ENCODE measurements around the gene BCL7B.
"Not testable (repeated sequence)": the region's sequence is repeated elsewhere in the genome, so short reads cannot be mapped to it uniquely, and the experiment has no call there.

BCL7B gene

DNA sequence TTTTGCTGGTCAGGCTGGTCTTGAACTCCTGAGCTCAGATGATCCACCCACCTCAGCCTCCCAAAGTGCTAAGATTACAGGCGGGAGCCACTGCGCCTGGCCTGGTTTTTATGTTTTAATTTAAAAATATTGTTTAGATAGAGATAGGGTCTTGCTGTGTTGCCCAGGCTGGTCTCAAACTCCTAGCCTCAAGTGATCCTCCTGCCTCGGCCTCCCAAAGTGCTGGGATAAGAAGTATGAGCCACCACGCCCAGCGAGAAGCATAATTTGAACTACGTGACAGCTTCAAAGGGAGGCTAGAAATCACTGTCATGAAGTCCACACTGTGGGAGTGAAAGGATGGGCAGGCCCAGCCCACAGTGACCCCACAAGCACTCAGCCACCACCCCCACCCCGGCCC, 21.6 kb downstream of the BCL7B start:
- DNase-seq (ENCODE audit: low spot score) = not testable (repeated sequence)

DNA sequence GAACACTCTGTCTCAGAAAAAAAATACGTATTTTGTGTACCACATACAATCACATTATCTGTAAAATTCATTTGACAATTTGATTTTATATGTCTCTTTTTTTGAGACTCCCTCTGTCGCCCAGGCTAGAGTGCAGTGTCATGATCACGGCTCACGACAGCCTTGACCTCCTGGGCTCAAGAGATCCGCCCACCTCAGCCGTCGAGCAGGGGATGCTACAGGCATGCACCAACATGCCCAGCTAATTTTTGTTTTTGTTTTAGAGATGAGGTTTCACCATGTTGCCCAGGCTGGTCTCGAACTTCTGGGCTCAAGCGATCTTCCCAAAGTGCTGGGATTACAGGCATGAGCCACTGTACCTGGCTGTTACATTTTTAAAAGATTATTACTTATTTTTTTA, 23.7 kb downstream of the BCL7B start:
- DNase-seq (ENCODE audit: low spot score) = no peak

DNA sequence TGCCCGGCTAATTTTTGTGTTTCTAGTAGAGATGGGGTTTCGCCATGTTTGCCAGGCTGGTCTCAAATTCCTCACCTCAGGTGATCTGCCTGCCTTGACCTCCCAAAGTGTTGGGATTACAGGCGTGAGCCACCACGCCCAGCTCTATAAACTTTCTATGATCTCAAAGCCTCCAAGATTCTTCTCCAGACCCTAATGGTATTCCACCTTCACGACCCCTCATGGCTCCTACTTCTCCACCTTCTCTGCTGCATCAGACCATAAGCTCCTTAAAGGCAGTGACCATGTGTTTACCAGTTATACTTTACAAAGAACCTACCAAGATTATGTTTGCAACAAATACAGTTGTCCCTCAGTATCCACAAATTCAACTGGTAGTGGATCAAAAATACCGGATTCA, 25.3 kb downstream of the BCL7B start:
- no peak for DNase-seq (ENCODE audit: low spot score)

DNA sequence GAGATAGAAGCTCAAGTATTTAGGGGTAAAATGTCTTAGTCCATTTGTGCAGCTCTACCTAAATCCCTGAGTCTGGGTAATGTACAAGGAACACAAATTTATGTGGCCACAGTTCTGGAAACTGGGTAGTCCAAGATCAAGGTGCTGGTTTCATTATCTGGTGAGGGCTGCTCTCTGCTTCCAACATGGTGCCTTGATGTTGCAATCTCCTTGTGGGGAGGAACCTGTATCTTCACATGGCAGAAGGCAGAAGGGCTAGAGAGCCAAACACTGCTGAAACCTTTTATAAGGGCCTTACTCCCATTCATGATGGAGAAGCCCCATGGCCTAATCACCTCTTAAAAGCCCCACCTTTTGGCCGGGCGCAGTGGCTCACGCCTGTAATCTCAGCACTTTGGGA, 26.7 kb downstream of the BCL7B start:
- no peak for DNase-seq (ENCODE audit: low spot score)

DNA sequence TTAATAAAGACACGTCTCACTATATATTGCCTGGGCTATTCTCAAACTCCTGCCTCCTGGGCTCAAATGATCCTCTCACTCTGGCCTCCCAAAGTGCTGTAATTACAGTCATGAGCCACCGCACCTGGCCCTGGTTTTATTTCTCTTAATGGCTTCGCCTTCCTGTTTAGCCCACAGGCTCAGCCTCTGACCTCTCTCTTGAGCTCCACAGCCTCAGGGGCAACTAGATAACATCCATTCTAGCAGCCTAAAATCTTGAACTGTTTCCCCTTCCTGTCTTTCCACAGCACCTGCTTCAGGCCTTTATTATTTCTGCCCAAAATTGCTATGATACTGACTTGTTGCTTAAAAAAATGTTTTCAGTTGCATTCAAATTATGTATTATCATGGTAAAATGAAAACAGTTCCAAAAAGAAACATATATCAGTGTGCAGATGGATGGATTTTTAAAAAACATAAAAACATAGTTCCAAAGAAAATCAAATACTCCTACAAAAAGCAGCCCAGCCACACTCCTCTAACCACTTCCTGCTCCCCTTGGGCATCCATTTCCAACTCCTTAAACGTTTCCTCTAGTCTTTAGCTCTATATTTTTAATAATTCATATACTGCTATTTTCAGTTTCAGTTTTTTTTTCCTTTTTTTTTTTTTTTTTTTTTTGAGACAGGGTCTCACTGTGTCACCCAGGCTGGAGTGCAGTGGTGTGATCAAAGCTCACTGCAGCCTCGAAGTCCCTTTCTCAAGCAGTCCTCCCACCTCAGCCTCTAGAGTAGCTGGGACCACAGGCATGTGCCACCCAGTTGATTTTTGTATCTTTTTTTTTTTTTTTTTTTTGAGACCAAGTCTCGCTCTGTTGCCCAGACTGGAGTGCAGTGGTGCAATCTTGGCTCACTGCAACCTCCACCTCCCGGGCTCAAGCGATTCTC, 30.3 kb downstream of the BCL7B start:
- DNase-seq (ENCODE audit: low spot score) = peak; percentile 34

DNA sequence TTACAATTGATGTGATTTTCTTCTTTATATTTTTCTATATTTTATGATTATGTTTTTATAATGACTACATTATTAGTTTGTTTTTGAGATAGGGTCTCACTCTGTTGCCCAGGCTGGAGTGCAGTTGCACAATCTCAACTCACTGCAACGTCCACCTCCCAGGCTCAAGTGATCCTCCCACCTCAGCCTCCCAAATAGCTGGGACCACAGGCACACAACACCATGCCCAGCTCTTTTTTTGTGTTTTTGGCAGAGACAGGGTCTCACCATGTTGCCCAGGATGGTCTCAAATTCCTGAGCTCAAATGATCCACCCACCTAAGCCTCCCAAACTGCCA, 31.4 kb downstream of the BCL7B start:
- not testable (repeated sequence) for DNase-seq (ENCODE audit: low spot score)

DNA sequence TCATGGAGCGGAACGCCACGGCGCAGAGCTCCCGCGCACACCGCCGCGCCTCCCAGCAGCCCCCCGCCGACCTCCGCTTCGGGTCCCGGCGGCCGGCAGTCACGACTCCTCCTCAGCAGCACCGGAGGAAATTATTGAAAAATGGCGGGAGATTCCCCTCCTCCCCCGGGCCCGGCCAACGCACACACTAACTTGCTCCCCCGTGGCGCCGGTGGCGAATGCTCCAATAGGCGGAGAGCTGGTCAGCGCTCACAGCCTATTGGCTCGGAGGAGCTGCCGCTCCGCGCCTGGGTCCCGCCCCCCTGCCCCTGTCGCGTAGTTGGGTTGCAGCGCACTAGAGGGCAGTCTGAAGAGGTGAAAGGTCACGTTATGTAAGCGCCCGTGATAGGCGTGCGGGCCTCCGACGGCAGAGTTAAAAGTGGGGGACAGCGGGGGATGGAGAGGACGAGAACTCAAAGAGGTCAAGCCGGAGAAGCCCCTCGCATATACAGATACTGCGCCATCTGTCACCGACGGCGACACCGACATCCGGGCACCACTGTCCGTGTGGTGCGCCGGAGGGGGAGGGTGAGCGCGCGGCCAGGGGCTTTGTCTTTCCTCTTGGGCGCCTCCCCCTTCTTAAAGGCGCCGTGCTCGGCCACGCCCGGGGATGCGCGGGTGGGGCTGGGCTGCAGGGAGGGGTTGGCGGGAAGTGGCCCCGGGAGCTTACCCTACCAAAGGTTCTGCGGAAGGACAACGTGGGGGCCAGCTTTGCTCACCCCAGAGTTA, 35.2 kb downstream of the BCL7B start, which contains the start of gene BAZ1B:
BAZ1B (minus strand) TSS at position 189 of the 768 bp plus-strand sequence. CDS start 360 bp downstream, outside the sequence.
- DNase-seq (ENCODE audit: low spot score) = peak; percentile 100

DNA sequence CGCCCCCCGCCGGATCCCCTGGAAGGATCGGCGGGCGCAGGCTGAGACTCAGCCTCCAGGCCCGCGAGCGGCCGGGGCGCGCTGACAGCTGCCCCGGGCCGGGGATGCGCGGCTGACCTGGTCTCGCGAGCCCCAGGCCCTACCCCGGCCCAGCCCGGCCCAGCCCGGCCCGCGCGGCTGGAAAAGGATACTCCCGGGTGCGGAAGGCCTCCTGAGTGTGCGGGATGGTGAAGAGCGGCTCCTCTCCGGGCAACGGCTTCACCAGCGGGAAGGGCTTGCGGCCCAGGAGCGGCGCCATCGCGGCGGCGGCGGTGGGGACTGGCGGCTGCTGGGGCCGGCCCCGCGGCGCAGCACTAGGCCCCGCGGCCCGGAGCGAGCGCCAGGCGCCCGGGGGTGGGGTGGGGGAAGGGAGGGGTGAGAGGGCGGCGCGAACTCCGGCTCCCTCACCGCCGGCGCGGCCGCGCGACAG, 35.8 kb downstream of the BCL7B start:
- peak; percentile 60 for DNase-seq (ENCODE audit: low spot score)

DNA sequence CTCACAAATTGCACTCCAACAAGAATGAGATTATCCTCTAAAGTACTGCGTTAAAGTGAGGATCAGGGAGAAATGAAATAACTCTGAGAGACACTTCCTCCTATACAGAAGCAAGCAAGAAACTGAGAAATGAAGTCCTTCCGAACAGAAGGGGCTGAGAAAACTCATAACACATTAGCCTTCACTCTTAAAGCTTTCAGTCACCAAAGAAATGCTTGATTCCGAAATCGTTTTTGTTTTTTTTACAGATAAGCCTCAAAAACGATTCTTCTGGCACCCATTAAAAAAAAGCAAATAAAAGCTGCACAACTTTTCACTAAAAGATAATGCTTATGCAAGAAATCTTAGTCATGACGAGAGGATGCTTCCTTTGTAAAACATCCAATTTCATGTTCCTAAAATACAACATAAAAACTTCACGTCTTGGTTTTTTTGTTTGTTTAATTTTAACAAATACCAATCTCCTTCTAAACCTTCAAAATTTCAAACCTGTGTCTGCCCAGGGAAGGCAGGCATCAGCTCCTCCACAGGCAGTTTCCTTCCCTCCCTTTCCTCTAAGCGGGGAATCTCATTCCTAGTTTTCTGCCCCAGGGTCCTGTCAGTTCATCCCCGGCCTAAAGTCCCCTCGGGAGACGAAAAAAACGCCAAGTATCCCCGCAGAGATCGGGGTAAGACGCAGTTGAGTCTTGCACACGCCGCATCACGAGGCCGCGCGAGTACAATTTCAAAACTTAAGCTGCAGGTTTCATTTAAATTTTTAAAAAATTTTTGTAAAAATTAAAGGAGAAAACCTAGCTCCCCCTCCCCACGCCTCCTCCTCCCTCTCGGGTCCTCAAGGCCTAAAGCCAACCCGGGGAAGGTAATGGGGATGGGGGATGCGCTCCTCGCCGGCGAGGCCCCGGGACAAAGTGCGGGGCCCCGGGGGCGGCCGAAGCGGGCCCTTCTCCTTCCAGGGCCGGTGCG, 36.5 kb downstream of the BCL7B start:
- peak; percentile 36 for DNase-seq (ENCODE audit: low spot score)

DNA sequence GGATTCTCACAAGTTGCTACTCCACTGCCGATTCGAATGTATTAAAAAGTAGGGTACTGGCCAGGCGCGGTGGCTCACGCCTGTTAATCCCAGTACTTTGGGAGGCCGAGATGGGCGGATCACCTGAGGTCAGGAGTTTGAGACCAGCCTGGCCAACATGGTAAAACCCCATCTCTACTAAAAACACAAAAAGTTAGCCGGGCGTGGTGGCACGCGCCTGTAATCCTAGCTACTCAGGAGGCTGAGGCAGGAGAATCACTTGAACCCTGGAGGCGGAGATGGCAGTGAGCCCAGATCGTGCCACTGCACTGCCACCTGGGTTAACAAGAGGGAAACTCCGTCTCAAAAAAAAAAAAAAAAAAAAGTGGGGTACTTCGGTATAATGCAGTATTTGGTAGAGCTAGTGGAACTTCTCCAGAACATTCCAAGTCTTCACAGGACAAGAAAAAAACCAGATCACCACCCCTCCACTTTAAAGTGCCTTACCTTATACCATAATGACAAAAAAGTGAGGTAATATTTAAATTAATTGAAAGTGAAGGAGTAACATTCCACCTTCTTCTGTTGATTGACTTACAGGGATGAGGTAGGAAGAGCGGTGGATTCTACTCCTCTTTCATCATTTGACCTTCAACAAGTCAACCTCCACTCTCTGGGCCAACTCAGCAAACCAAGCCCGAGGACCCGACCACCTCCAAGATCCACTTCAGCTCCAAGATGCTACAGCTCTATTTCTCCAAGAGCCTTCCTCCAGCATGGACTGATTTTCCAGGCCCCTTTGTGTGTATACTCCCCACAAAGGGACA, 37.4 kb downstream of the BCL7B start:
- no peak for DNase-seq (ENCODE audit: low spot score)

DNA sequence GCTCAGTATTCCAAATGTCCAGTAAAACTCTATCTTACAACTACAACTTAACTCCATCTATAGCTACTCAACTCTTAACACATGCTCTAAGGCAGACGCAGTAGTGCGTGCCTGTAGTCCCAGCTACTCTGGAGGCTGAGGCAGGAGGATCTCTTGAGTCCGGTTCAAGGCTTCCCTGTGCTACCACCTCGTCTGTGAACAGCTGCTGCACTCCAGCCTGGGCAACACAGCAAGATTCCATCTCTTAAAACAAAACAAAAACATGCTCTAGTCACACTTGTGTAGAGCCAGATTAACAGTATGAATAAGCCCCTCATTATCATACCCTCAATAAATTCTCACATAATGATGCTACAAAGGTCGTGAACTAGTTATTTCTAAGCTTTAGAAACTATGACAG, 39.0 kb downstream of the BCL7B start:
- no peak for DNase-seq (ENCODE audit: low spot score)

DNA sequence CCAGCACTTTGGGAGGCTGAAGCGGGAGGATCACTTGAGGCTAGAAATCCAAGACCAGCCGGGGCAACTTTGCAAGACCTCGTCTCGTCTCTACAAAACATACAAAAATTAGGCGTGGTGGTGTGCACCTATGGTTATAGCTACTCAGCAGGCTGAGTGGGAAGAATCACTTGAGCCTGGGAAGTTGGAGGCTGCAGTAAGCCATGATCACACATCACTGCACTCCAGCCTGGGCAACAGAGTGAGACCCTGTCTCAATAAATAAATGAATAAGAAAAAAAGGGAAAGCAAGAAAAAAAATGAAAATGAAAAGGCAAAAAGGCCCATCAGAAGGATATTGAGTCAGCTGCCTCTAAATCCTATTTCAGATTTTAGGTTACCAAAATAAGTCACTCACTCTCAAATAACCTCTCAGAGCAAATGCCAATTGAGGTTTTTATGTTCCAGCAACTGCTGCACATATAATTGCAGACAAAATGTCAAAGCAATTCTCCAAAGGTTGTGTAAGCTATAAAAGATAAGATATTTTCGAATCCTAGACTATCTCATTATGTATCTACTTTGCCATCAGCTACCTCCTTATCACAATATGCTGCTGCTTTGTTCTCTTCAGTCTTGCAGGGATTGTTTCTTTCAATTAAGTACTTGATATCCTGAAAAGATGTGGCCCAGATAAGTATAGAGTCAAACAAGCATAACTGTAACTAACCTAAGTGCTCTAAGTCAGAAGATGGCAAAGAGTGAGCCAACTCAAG, 40.1 kb downstream of the BCL7B start:
- no peak for DNase-seq (ENCODE audit: low spot score)

DNA sequence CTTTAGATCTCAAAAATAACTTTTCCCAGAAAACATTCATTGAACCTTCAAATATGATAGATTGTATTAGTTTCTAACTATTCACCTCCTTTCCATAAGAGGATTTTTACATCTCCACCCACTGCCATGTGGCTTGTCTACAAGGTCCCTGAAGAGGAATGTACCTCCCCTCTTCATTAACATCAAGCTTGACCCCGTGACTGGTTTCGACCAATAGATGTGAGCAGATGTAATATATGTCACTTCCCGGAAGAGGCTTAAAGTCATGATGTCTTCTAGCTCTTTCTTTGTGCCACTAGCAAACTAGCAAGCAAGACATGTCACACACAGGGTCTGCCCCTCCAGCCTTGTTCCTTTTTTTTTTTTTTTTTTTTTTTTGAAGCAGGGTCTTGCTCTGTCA, 42.3 kb downstream of the BCL7B start:
- DNase-seq (ENCODE audit: low spot score) = no peak

DNA sequence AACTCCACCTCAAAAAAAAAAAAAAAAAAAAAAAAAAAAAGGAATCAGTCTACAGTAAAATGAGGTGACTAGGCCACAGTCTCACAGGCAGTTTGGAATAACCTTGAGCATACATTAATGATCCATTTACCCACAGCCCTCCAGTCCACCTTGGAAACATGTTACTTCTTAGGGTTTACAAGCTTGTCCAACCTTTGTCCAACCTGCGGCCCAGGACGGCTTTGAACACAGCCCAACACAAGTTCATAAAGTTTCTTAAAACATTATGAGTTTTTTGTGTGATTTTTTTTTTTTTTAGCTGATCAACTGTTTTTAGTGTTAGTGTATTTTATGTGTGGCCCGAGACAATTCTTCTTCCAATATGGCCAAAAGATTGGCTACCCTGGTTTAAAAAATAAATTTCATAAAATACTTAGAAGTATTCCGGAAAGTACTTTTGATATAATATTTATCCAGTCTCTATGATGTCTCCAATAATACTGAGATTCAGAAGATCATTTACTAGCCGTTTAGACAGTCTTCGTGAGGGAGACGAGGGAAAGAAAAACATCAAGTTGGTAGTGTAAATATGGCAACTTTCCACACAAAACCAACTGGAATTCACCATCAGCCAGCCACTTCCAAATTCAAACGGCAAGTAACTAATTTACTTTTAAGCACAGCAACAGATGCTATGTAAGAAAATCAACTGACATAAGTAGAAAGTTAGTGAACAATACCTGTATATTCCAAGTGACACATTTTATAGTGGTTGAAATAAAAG, 45.3 kb downstream of the BCL7B start:
- DNase-seq (ENCODE audit: low spot score) = no peak

DNA sequence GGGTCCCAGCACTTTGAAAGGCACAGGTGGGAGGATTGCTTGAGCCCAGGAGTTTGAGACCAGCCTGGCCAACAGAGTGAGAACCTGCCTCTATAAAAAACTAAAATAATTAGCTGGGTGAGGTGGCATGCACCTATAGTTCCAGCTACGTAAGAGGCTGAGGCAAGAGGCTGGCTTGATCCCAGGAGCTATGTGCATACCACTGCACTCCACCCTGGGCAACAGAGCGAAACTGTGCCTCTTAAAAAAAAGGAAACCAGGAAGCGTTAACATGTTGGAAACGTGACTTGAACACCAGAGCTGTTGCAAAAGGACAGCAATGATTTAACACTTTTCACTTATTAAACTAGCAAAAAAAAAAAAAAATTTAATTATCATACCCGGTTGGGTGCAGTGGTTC, 48.0 kb downstream of the BCL7B start:
- no peak for DNase-seq (ENCODE audit: low spot score)

DNA sequence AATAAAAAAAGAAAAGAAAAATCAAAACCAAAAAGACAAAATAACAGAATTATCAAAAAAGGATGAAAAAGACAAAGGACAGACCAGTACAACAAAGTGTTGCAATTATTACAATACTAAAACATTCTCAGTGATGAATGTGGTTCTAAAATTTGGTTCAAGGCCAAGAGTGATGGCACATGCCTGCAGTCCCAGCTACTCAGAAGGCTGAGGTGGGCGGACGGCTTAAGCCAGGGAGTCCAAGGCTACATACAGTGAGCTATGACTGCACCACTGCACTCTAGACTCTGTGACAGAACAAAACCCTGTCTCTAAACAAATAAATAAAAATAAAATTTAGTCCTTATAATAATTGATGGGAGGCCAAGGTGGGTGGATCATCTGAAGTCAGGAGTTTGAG, 49.9 kb downstream of the BCL7B start:
- no peak for DNase-seq (ENCODE audit: low spot score)

DNA sequence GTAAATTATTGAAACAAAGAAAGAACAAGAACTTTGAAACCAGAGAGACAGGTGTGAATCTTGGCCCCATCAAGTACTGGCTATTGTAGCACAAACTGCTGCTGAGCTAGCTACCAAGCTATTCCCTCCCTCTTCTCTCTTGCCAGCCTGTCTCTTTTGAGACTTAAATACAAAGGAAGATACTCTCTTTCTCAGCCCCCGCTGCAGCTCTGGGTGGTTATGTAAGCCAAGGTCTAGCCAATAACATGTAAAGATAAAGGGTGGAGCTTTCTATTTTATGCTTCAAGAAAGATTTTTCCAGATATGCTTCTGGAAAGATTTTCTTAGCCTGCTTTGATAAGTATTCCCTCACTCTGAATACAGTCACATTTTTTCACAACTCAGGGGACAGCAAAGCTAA, 52.6 kb downstream of the BCL7B start:
- DNase-seq (ENCODE audit: low spot score) = no peak

DNA sequence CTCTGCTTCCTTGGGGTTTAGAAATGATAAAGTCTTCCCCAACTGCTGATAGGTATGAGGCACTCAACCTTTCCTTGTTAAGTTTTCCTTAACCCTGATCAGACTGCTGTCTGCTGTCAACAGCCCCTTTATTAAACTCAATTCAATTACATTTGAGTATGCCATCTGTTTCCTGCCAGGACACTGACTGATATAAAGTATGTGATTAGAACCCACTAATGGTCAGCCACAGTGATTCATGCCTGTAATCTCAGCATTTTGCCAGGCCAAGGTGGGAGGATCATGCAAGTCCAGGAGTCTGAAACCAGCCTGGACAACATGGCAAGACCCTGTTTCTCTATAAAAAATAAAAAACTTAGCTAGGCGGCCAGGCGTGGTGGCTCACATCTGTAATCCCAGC, 53.5 kb downstream of the BCL7B start:
- no peak for DNase-seq (ENCODE audit: low spot score)

DNA sequence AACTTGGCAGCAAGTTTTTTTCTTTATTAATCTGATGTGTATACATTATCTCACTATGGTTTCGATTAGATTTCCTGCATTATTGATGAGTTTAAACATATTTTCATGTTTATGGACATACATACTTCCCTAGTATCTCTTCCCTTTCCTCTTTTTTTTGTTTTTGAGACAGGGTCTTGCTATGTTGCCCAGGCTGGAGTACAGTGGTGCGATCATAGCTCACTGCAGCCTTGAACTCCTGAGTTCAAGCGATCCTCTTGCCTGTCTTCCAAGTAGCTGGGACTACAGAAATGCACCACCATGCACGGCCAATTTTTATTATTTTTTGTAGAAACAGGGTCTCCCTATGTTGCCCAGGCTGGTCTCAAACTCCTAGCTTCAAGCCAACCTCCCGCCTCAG, 54.3 kb downstream of the BCL7B start:
- DNase-seq (ENCODE audit: low spot score) = no peak

DNA sequence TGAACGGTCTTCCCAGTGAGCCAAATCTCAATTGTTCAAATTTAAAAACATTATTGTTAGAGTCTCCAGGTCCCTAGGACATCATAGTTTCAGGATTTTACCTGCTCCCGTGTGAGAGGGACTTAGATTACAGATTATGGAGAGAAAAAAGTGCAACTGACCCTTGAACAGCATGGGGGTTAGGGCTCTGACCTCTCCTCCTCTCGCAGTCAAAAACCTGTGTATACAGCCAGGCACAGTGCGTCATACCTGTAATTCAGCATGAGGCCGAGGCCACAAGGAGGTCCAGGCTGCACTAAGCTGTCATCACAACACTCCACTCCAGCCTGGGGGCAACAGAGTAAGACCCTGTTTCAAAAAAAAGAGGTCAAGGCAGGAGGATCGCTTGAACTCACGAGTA, 60.9 kb downstream of the BCL7B start:
- DNase-seq (ENCODE audit: low spot score) = no peak

Data from SW480 (cell line).